Esophagus squamous epithelium (tissue), 4 donors: Measurements from ENCODE around the gene C3orf62.

Experiments used
- CTCF ChIP-seq, 6 experiments: fragments of 450-650 bp in 4 of 6; fragments of 200-600 bp in 2 of 6; sonication (generic) in 2 of 6; IDR thresholded peaks; one replicate each; pipeline ENCODE4 v1.5.1; 2016 to 2019; ENCODE audit warnings: antibody characterized with exemption in 6 of 6, mild to moderate bottlenecking in 4 of 6, moderate library complexity in 4 of 6
- POLR2A ChIP-seq, 4 donors: fragments of 450-650 bp; IDR thresholded peaks; one replicate each; pipeline ENCODE4 v1.6.1; 2017; ENCODE audit warnings: antibody characterized with exemption in 4 of 4, mild to moderate bottlenecking in 4 of 4, moderate library complexity in 3 of 4

DNA sequence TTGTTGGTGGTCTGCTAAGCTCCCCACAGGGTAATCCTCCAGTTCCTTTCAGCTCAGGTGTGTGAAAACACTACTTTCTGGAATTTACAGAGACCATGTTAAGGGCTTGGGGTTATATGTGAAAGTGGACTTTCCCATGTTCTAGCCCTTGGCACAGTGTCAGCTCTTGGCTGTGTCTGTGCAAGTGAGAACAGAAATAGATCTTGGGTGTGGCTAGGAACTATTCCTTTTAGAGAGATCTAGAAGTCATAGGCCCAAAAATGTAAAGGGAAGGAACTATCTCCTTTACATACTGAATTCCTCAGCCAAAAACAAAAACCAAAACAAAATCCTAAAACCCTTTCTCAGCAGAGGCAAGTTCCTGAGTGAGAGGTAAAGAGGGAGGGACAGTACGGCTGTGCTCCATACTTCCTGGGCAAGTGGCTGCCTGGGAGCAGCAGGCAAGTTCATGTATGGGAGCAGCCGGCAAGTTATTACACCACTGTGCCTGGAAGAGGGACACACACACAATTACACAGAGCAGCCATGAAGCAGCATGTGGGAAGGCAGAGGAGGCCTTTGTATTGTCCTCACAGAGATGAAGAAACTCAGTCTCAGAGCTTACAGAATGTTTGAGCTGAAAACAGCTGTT lies 19.9 kb upstream of the C3orf62 start:
- TF ChIP-seq CTCF (IDR thresholded peaks at IDR 0.05) (no peak), POLR2A (IDR thresholded peaks at IDR 0.05) (no peak)
